ENCODE data around the gene ATP1B2.

- TF ChIP-seq EZH2 (IDR thresholded peaks at IDR 0.05; ENCODE audit: borderline replicate concordance, low read length), result no peak
- no peak for TF ChIP-seq CTCF (IDR thresholded peaks at IDR 0.05; ENCODE audit: low read length)
These were observed 23.8 kb upstream of the ATP1B2 start for GRCh38 chr17:7626956-7627249.
